ENCODE measurements around the gene SEMA6A. TPM values are rescaled to one million over a fixed set of nuclear protein-coding genes. Genes with fewer than 3 reads are reported as not detected.

SEMA6A gene
- total and polyA plus RNA-seq, 2 of the 13 experiments (the other 11 are each of a cell fraction or from before 2014, with no cell fraction given): 5.1 to 6.5 TPM

DNA sequence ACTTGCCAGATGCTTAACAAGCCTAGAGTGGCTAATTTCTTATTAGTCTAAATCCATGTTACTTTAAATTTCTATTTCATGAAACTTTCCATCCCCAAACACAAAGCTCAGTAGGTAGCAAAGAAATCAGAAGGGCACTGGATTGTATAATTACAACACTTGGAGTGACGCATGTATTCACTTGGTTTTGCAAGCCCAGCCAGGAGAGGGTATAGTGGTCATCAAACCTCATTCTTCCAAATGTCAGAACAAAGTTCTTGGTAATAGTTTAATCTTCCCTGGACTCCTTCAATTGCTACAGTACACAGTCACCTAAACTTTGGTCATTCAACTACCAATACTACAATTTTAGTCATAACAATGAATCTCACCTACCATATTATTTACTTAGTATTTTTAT is 112.1 kb downstream of the SEMA6A start:
- Histone ChIP-seq H2AFZ (ENCODE audit: low read length) (no peak overlapping the region), H3K4me1 (ENCODE audit: insufficient read depth, low read length) (no peaks in the 10 kb centered on the region), H4K20me1 (ENCODE audit: insufficient read depth, low read length) (no peaks in the 10 kb centered on the region), H3K9ac (ENCODE audit: insufficient read depth, low read depth, low read length) (no peak overlapping the region), H3K9me3 (ENCODE audit: low read length) (no peaks in the 10 kb centered on the region), H3K79me2 (ENCODE audit: insufficient read depth, low read length) (no peaks in the 10 kb centered on the region), H3K27ac (ENCODE audit: extremely low read length, insufficient read depth, low read length) (no peak overlapping the region), H3K4me2 (ENCODE audit: low read depth, low read length) (no peak overlapping the region), H3K4me3 (replicated peaks in 1 of 3; ENCODE audit: insufficient read depth in 1 of 3, low read depth in 2 of 3, low read length in 3 of 3) (no peak overlapping the region), H3K27me3 (ENCODE audit: control insufficient read depth in 1 of 2, insufficient read depth in 2 of 2, low read length in 2 of 2) (no peaks in the 10 kb centered on the region), H3K36me3 (replicated peaks in 1 of 2; ENCODE audit: control insufficient read depth in 1 of 2, insufficient read depth in 2 of 2, low read length in 2 of 2) (peaks cover 2 to 10% of the 10 kb centered on the region in 2 experiments; a peak in 1 of 5 replicates)
- POLR2A ChIA-PET: no interaction called here
- intact Hi-C loops (cut with micrococcal nuclease; ENCODE audit: unreplicated experiment): no loop called here
- no peak for ATAC-seq
- TF ChIP-seq ZNF556 (CRISPR knock-in tag; IDR thresholded peaks at IDR 0.05; ENCODE audit: borderline replicate concordance) (no peak), NFE2L2 (IDR thresholded peaks at IDR 0.05; ENCODE audit: low read length) (no peak), MAF1 (CRISPR knock-in tag; IDR thresholded peaks at IDR 0.05; ENCODE audit: borderline replicate concordance) (no peak), AKAP8 (CRISPR knock-in tag; IDR thresholded peaks at IDR 0.05) (no peak), ZBTB7B (CRISPR knock-in tag; IDR thresholded peaks at IDR 0.05) (no peak), SRF (IDR thresholded peaks at IDR 0.05; ENCODE audit: low read depth, low read length) (no peak), ZNF549 (CRISPR knock-in tag; IDR thresholded peaks at IDR 0.05) (no peak)
- TF ChIP-seq, protein P1, sequence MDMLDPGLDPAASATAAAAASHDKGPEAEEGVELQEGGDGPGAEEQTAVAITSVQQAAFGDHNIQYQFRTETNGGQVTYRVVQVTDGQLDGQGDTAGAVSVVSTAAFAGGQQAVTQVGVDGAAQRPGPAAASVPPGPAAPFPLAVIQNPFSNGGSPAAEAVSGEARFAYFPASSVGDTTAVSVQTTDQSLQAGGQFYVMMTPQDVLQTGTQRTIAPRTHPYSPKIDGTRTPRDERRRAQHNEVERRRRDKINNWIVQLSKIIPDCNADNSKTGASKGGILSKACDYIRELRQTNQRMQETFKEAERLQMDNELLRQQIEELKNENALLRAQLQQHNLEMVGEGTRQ (IDR thresholded peaks at IDR 0.05; ENCODE audit: low read depth, low read length): no peak
- TF ChIP-seq, protein P1 (CRISPR knock-in tag; IDR thresholded peaks at IDR 0.05; ENCODE audit: borderline replicate concordance): no peak
- TF ChIP-seq, protein P2, sequence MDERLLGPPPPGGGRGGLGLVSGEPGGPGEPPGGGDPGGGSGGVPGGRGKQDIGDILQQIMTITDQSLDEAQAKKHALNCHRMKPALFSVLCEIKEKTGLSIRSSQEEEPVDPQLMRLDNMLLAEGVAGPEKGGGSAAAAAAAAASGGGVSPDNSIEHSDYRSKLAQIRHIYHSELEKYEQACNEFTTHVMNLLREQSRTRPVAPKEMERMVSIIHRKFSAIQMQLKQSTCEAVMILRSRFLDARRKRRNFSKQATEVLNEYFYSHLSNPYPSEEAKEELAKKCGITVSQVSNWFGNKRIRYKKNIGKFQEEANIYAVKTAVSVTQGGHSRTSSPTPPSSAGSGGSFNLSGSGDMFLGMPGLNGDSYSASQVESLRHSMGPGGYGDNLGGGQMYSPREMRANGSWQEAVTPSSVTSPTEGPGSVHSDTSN (CRISPR knock-in tag; IDR thresholded peaks at IDR 0.05): no peak
- TF ChIP-seq, protein P3, sequence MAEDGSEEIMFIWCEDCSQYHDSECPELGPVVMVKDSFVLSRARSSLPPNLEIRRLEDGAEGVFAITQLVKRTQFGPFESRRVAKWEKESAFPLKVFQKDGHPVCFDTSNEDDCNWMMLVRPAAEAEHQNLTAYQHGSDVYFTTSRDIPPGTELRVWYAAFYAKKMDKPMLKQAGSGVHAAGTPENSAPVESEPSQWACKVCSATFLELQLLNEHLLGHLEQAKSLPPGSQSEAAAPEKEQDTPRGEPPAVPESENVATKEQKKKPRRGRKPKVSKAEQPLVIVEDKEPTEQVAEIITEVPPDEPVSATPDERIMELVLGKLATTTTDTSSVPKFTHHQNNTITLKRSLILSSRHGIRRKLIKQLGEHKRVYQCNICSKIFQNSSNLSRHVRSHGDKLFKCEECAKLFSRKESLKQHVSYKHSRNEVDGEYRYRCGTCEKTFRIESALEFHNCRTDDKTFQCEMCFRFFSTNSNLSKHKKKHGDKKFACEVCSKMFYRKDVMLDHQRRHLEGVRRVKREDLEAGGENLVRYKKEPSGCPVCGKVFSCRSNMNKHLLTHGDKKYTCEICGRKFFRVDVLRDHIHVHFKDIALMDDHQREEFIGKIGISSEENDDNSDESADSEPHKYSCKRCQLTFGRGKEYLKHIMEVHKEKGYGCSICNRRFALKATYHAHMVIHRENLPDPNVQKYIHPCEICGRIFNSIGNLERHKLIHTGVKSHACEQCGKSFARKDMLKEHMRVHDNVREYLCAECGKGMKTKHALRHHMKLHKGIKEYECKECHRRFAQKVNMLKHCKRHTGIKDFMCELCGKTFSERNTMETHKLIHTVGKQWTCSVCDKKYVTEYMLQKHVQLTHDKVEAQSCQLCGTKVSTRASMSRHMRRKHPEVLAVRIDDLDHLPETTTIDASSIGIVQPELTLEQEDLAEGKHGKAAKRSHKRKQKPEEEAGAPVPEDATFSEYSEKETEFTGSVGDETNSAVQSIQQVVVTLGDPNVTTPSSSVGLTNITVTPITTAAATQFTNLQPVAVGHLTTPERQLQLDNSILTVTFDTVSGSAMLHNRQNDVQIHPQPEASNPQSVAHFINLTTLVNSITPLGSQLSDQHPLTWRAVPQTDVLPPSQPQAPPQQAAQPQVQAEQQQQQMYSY (CRISPR knock-in tag; IDR thresholded peaks at IDR 0.05): no peak
- CTCF ChIA-PET (ENCODE audit: low intra/inter-chr PET ratio, low total read pairs): no interaction called here
- 100% methylated on average over 1 of the region's 1 CpG for WGBS (ENCODE audit: low lambda C conversion rate)
- no peak for FAIRE-seq
- no TSS peak for BruUV-seq (replicated peaks)
- in situ Hi-C loops (cut with HindIII; ENCODE audit: extremely low pct_ligation_motif_present, low pct_unique_long_range_greater_than_20kb): no loop called here
- no peak for DNase-seq (ENCODE audit: low spot score)

All from HepG2 (cell line).